ENCODE measurements around the gene MED27.

The MED27 gene

GRCh38 chr9:131980267-131981016, 99.2 kb downstream of the MED27 start:
- in situ Hi-C loops (cut with HindIII; ENCODE audit: low sequenced_read_pairs) = no loop called here

GRCh38 chr9:131977109-131977838, 102.4 kb downstream of the MED27 start:
- H3K4me3 ChIP-seq (ENCODE audit: low read depth, low read length) = no peak overlapping the region
- TF ChIP-seq CTCF (IDR thresholded peaks at IDR 0.05; ENCODE audit: low read depth, low read length, missing control alignments) = no peak
- in situ Hi-C loops (cut with HindIII; ENCODE audit: low sequenced_read_pairs) = no loop called here
- DNase-seq (ENCODE audit: low read depth) = no peak

More at GRCh38 chr9:131980267-131981016, 99.2 kb downstream of the MED27 start:
- no peak overlapping the region for H3K4me3 ChIP-seq (ENCODE audit: low read depth, low read length)
- no peak for DNase-seq (ENCODE audit: low read depth)
- no peak for TF ChIP-seq CTCF (IDR thresholded peaks at IDR 0.05; ENCODE audit: low read depth, low read length, missing control alignments)

- in situ Hi-C loops (cut with HindIII; ENCODE audit: low sequenced_read_pairs) = no loop called here
- no peak for TF ChIP-seq CTCF (IDR thresholded peaks at IDR 0.05; ENCODE audit: low read depth, low read length, missing control alignments)
- no peak for DNase-seq (ENCODE audit: low read depth)
- H3K4me3 ChIP-seq (ENCODE audit: low read depth, low read length) = no peak overlapping the region
Observed at GRCh38 chr9:131976157-131977108, 103.2 kb downstream of the MED27 start.

GRCh38 chr9:131972889-131973288, 106.8 kb downstream of the MED27 start:
- no peak overlapping the region for H3K4me3 ChIP-seq (ENCODE audit: low read depth, low read length)
- no peak for TF ChIP-seq CTCF (IDR thresholded peaks at IDR 0.05; ENCODE audit: low read depth, low read length, missing control alignments)
- in situ Hi-C loops (cut with HindIII; ENCODE audit: low sequenced_read_pairs) = no loop called here
- DNase-seq (ENCODE audit: low read depth) = no peak

GRCh38 chr9:131971482-131972074, 108.1 kb downstream of the MED27 start:
- TF ChIP-seq CTCF (IDR thresholded peaks at IDR 0.05; ENCODE audit: low read depth, low read length, missing control alignments) = no peak
- no peak for DNase-seq (ENCODE audit: low read depth)
- in situ Hi-C loops (cut with HindIII; ENCODE audit: low sequenced_read_pairs) = no loop called here
- H3K4me3 ChIP-seq (ENCODE audit: low read depth, low read length) = no peak overlapping the region
